RPMI8226 (cell line): Measurements from ENCODE around the gene FCHO1.
"Not testable (repeated sequence)": the region's sequence is repeated elsewhere in the genome, so short reads cannot be mapped to it uniquely, and the experiment has no call there.

Experiments
- DNase-seq: peaks from one replicate; pipeline ENCODE4 v3.0.0-alpha.2; 2015

FCHO1 gene

DNA sequence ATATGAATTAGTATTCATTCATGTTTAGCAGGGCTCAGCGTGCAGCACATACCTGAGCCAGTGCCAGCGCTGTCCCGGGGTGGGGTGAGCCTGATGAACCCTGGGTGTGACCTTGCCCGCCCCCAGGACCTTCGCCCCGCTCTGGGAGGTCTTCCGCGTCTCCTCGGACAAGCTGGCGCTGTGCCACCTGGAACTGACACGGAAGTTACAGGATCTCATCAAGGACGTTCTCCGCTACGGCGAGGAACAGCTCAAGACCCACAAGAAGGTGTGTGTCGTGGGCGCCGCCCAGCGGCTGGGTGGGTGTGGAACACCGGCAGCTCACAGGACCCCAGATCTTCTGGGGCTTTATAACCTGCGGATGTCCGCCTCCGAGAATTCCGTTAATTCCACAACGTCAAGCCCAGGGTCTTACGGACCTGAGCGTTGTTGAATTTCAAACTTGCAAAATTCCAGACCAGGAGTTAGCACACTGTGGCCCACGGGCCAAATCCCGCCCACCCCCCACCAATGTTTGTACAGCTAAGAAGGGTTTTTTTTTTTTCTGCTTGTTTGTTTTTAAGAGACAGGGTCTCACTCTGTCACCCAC is 15.4 kb downstream of the FCHO1 start:
- no peak for DNase-seq

- no peak for DNase-seq
These were observed 16.3 kb downstream of the FCHO1 start for GRCh38 chr19:17767559-17767958.

DNA sequence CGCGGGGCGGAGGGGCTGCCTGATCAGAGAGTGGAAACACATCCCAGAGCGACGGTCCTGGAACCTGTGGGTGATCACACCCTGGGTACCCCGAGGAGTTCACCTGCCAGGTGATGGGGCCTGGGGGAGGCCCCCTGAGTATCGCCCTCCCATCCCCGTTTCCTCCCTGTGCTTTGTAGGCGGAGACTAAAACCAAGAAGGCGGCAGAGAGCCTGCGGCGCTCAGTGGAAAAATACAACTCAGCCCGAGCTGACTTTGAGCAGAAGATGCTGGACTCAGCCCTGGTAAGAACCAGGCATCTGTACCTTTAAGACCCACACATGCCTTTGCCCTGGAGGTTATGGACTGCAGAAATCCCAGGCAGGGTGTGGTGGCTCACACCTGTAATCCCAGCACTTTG is 19.3 kb downstream of the FCHO1 start:
- DNase-seq = no peak

- DNase-seq = peak; percentile 38
These were observed 20.9 kb downstream of the FCHO1 start for GRCh38 chr19:17772172-17772571.

DNA sequence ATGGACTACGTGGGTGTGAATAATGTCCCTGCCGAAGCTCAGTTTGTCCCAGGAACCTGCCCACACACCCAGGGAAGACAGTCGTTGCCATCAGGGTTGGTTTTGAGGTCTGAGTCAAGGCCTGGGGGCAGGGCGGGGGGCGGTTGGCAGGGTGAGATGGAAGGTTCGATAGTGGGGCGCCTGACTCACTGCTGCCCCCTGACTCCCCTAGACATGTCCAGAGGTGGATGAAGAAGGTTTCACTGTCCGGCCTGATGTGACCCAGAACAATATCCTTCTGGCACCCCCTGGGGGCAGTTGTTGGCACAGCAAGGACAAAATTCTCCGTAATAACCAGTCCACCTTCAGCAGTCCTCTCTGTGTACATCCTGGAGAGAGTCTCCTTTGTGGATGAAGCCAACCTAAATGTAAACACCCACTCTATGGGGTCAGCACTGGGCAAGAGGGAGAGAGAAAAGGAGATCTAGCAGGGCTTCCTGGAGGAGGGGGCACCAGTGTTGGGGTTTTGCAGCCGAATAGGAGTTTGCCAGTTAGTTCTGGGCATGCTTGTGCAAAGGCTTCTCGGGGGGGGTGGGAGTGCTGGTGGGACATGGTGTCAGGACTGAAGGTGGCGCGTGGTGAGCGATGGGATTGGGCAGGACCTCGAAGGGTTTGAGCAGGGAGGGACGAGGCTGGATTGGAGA is 24.1 kb downstream of the FCHO1 start:
- DNase-seq = peak; percentile 43

DNA sequence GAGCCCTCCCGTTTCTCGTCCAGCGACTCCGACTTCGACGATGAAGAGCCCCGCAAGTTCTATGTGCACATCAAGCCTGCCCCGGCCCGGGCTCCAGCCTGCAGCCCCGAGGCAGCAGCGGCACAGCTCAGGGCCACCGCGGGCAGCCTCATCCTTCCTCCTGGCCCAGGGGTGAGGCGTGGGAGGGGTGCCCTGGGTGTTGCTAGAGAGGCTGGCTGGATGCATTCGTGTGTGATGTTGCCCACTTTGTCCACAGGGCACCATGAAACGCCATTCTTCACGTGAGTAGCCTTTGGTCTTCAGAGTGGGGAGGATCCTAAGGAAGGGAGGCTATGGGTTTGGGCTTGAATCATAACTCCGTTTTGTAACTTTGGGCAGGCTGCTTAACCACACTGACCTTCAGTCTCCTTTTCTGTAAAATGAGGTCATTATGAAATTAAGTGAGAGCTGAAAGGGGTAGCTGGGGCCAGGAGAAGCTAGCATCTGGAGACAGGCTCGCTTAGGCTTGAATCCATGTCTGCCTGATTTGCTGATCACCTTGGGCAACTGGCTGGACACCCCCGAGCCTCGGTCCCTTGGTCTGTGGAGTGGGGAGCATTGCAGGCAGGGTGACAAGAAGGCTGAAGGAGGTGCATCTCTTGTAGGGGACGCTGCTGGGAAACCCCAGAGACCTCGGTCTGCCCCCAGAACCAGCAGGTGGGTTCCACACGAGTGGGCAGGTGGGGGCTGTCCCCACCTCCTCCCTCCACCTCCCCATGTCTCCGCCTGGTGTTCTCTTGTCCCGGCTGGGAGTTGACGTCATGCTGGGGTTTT is 24.9 kb downstream of the FCHO1 start:
- DNase-seq = no peak

DNA sequence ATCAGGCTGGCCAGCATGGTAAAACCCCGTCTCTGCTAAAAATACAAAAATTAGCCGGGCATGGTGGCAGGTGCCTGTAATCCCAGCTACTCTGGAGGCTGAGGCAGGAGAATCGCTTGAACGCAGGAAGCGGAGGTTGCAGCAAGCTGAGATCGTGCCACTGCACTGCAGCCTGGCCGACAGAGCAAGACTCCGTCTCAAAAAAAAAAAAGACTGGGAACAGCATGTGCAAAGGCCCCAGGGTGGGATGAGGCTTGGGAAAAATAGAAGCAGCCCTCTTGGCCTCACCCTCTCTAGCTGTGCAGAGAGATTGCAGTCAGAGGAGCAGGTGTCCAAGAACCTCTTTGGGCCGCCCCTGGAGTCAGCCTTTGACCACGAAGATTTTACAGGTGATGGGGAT is 26.6 kb downstream of the FCHO1 start:
- not testable (repeated sequence) for DNase-seq

DNA sequence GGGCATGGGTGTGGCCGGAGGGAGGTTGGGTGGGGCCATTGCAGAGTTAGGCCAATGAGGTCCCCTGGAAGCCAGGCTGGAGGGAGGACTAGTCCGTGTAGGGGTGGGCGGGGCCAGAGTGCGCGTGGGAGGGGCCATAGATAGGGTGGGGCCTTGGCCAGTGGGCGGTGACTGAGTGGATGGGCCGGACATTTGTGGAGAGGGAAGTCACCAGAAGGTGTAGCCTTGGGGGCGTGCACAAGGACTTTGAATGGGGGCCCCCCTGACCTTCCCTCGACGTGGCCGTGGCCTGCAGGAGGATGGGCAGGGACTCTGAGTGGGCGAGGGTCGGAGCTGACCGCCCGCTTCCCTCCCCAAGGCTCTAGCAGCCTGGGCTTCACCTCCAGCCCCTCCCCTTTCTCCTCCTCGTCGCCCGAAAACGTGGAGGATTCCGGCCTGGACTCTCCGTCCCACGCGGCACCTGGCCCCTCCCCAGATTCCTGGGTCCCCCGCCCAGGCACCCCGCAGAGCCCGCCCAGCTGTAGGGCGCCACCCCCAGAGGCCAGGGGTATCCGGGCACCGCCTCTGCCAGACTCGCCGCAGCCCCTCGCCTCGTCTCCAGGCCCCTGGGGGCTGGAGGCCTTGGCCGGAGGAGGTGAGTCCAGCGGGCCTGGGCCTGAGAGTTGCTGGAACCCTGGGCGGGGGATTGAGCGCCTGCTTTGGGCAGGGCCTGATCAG is 27.1 kb downstream of the FCHO1 start:
- DNase-seq = peak; percentile 38

DNA sequence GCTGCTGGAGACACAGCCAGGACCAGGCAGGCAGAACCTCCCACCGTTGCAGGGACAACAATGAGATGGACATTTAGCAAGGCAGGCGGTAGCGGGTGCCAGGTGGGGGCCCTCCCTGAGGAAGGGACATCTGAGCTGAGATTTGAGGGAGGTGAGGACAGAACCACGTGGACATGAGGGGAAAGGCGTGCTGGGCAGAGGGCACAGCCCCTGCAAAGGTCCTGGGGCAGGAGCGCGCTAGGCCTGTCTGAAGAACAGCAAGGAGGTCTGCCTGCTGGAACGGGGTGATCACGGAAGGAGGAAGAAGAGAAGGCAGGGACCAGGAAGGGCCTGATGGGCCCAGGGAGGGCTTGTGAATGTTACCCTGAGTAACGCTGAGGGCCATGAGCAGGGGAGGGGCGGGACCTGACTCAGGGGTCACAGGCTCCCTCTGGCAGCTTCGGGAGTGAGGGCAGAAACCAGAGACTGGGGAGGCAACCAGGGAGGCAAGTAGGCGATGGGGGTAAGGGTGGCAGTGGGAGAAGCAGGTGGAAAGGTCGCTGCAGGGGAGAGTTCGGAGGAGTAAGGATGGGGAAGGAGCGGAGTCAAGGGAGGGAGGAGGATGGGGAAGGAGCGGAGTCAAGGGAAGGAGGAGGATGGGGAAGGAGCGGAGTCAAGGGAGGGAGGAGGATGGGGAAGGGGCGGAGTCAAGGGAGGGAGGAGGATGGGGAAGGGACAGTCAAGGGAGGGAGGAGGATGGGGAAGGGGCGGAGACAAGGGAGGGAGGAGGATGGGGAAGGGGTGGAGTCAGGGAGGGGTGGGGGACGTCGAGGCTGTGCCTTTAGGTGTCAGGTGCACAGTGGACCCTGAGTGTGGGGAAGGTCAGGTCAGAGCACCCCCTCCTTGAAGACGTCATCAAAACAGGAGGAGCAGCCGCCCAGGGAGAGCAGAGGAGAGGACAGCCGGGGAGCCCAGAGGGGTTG is 28.0 kb downstream of the FCHO1 start:
- DNase-seq = no peak

- DNase-seq = no peak
These were observed 29.5 kb downstream of the FCHO1 start for GRCh38 chr19:17780781-17781180.

DNA sequence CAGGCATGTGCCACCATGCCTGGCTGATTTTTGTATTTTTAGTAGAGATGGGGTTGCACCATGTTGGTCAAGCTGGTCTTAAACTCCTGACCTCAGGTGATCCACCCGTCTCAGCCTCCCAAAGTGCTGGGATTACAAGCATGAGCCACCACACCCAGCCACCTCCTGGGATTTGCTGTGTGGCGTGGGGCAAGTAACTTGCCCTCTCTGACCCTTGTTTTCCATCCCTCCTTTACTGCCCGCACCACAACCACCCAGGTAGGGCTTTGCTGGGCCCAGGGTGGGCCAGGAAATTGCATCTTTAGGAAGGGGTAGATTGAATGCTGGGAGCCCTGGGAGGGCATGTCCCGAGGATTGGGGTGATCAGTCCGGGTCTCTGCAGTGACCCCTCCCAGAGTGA is 32.4 kb downstream of the FCHO1 start:
- not testable (repeated sequence) for DNase-seq

DNA sequence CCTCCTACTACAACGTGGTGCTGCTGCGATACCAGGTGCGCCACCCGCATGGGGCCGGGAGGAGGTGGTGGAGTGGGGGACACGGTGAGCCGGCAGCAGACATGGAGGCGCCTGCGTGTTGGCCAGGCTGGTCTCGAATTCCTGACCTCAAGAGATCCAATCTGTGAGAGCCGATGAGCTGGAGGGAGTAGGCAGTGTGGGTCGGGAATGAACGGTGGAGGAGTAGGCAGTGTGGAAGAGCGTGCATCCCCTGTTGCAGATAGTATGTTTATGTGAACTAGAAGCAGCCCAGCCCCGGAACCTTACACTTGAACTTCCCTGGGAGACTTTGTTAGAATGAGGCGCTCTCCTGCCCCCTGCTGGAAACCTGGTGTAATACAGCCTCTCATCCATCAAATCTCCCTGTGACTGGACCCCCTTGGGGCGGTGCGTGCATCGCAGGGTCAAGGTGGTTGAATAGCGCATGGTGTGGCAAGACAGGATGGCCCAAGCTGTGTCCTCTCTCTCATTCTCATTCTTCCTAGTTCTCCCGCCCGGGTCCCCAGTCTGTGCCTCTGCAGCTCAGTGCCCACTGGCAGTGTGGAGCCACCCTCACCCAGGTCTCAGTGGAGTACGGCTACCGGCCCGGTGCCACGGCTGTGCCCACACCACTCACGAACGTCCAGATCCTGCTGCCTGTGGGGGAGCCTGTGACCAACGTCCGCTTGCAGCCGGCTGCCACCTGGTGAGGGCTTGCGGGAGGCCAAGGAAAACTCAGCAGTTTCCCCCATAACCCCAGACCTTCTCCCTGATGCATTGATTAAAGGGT is 33.1 kb downstream of the FCHO1 start:
- peak; percentile 61 for DNase-seq

- DNase-seq = no peak
These were observed 36.1 kb downstream of the FCHO1 start for GRCh38 chr19:17787274-17787913.

- no peak for DNase-seq
These were observed 37.4 kb downstream of the FCHO1 start for GRCh38 chr19:17788632-17789031.

DNA sequence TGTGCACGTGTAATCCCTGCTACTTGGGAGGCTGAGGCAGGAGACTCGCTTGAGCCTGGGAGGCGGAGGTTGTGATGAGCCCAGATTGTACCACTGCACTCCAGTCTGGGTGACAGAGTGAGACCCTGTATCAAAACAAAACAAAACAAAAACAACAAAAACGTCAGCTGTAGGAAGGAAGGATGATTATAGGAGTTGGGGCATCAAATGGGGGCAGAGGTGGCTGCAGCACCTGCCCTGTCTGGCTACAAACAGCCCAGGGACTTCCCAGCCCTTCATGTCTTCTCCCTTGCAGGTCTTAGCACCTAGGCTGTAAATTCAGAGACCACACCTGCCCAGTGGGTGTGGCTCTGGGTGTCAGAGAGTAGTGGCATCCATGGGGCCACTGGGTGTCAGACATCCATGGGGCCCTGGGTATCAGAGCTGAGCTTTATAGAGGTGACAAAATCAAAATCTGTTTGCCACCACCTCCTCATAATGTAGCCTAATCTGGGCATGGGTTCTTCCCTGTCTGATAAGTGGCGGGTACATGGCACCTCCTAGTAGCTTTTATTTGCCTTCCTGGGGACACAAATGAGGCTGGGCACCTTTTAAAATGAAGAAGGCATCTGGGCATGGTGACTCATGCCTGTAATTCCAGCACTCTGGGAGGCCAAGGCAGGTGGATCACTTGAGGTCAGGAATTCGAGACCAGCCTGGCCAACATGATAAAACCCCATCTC is 38.9 kb downstream of the FCHO1 start:
- DNase-seq = peak; percentile 37

- DNase-seq = no peak
These were observed 43.1 kb downstream of the FCHO1 start for GRCh38 chr19:17794412-17794730.

GRCh38 chr19:17794731-17795494 is 43.6 kb downstream of the FCHO1 start, which contains the start of gene B3GNT3:
Gene B3GNT3, plus strand, starts transcription at chr19:17795138. Its CDS starts 12,670 bp downstream, at chr19:17807808.
- DNase-seq = peak; percentile 60

DNA sequence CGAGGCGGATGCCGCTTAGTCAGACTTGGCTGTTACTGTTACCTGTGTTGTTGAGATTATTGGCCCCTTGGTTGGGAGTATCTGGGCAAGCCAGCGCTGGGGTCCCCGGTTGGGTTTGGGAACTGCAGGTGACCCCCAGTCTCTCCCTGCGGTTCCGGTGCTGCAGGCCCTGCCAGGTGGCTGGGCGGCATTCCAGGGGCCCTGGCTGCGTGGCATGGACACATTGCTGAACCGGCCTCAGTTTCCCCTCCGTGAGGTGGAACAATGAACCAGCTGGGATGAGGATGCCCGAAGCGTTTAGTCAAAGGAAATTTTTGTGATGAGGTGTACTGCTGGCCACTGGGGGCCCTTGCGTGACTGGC is 44.2 kb downstream of the FCHO1 start:
- DNase-seq = no peak
